Activated CD4-positive, alpha-beta T cell treated with anti-CD3 and anti-CD28 coated beads, Interleukin-2, amount 50 U/mL, for 16 hours (primary cell): ENCODE data around the gene MORN1.

Source experiments
- DNase-seq: peaks from one replicate; pipeline ENCODE4 v3.0.0-alpha.2; 2020

Gene MORN1

GRCh38 chr1:2372551-2373490 lies 18.5 kb downstream of the MORN1 start:
- DNase-seq, result no peak

GRCh38 chr1:2368053-2368744 lies 23.2 kb downstream of the MORN1 start:
- DNase-seq, result no peak

DNA sequence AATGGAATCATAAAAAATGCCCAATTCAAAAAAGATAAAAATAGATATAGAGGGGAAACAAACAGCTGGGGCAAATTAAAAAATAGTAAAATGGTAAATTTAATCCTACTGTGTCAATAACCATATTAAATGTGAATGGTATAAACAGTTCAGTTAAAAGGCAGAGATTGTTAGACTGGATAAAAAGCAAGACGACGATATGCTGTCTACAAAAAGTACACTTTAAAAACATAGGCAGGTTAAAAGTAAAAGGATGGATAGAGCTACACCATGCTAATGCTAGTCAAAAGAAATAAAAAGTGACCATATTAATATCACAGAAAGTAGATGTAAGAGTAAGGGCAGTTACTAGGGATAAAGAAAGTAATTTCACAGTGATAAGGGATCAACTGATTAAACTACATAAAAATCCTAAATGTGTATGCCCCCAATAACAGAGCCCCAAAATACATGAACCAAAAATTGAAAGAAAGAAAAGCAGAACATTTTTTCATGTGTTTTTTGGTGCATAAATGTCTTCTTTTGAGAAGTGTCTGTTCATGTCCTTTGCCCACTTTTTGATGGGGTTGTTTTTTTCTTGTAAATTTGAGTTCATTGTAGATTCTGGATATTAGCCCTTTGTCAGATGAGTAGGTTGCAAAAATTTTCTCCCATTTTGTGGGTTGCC lies 27.4 kb downstream of the MORN1 start:
- no peak for DNase-seq

DNA sequence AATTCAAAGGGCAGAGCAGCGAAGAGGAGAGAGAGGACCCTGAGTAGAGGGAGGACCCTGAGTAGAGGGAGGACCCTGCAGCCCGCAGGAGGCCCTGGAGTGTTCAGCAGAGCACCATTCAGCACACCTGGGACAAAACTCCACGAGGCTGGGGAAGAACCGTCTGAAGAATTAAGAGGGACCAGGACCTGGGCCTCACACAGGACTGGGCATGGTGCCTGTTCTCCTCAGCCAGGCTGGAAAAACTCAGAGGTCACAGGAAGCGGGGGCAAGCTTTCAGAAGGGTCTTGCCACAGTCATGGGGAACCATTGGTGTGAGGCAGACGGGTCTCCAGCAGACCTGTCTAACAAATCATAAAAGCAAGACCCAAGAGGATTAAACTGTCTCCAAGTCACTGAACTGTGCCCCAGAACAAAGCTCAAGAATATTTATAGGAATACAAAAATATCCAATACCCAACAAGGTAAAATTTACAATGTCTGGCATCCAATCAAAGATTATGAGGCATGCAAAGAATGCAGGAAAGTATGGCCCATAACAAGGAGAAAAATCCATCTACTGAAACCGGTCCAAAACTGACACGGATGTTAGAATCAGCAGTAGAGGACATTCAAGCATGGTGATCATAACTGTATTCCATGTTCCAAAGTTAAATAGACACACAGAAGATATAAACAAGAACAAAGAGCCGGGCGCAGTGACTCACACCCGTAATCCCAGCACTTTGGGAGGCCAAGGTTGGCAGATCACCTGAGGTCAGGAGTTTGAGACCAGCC lies 30.6 kb downstream of the MORN1 start:
- DNase-seq, result no peak

GRCh38 chr1:2358651-2359640 lies 32.4 kb downstream of the MORN1 start:
- no peak for DNase-seq

DNA sequence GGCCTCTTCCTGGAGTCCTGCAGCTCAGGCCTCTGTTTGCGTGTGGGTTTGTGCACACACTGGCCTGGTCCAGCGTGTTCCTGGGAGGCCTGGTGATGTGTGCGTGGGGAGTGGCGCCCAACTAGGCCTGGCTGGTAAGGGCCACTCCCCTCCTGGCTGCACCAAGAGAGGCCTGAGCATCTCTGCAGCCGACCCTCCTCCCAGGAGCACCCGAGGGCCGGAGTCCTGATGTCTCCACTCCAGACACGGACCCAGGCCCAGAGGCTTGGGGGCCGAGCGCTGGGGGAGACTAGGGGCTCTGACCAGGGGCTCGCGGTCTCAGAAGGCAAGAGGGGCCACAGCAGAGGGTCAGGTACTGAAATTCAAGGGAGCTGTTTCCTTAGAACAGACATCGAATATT lies 33.3 kb downstream of the MORN1 start:
- no peak for DNase-seq

DNA sequence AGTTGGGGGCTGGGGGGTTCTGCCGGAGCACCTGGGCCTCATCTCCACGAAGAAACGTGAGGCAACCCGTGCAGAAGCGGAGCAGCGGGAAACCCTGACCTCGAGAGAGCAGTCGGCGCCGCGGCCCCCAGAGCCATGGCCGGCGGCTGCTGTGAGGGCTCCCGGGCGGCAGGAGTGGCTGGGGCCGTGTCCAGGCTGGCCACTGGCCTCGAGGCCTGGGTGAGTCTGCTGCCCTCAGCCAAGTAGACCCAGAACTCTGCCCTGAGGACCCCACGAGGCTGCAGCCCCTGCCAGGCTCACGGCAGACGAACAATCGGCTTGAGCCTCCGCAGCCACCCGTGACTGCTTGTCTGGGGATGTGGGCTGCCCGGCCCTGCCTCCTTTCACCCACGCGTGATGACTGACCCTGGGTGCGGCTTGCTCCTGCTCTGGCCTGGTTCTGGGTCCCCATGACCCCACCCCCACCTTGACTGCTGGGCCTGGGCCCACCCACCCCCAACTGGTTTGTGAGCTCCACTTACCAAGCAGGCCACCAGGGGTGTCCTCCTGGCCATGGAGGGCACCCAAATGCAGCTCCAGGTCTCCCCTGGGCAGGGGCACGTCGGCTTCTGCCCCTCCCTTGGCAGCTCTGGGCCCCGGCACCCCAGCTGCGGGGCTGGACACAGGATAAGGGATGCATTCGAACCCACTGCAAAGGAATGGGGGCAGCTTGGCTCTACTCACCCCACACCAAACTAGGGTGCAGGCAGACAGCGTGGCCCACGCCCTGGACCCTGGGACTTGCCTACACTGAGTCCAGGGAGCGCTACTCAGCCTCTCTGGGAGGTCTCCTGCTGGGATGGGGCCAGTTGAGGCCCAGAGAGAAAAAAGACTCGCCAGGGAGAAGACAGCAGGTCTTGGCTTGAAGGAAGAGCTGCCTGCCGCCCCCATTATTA lies 34.2 kb downstream of the MORN1 start:
- DNase-seq, result no peak

- DNase-seq, result no peak
Observed at GRCh38 chr1:2356401-2356800, 35.0 kb downstream of the MORN1 start.

DNA sequence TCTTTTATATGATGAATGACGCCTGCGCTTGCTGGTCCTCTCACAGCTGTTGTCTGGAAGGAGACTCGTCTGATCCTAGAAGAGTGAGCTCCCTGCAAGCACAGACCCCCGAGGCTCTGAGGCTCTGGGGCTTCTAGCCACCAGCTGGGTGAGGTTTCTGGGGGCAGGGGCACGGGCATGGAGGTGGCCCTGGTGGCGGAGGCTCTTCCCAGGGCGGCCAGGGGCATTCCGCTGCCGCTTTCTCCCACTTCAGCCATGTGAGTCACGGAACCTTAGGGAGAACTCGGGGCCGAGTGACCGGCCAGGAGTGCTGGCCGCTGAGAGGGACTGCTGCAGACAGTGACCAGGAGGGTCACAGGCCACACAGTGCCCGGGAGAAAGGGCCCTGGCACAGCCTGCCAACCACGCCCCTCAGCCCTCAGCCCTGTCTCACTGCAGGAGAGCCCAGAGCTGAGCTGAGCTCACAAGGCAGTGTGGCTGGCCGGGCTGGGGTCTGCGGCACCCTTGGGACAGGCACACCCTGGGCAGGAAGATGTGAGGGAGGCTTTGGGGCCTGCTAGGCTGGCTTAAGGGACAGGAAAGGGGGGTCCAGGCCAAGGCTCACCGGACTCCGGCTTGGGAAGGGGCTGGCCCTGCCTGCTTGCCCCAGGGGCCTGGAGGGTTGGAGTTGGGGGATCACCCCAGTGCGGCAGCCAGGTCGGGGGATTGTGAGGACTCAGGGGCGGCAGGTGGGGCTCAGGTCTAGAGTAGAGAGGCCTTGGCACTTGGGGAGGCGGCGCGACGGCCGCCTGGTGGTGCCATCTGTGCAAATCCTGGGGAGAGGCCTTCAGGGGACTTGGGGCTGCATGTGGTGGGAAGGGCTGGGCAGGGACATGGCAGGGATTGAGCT lies 35.7 kb downstream of the MORN1 start:
- DNase-seq, result no peak

DNA sequence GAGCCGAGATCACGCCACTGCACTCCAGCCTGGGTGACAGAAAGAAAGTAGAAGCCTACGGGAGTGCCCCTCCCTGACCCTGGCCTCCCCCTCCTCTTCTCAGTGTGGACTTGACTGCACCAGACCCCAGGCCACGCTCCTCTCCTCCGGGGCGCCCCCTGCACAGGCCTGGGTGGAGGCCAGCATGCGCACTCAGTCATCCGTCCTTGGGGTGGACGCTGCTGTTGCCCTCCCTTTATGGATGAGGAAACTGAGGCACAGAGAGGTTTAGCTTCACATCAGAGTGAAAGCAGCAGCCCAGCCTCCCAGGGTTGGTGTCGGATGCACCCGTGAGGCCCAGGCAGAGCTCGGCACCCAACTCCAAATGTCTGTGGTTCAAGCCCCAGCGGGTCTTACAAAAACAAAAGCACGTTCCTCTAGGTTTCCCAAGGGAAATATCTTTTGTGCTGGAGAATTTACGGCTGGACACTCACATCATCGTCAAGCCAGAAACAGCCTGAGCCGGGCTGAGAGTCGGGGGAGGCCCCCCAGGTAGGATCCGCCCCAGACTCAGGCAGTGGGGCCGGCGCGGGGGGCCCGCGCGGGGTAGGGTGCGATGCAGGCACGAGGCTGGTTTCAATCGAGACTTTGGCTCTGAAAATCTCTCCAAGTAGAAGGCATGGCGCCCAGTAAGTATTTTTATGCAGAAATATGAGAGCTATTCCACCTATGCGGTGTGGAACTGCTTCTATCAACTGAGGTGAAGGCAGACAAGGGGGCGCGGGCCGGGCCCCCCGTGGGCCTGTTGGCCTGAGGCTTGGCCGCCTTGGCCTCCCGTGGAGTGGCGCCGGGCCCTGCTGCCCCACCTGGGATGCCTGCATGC lies 36.6 kb downstream of the MORN1 start:
- no peak for DNase-seq

GRCh38 chr1:2353551-2354438 lies 37.6 kb downstream of the MORN1 start:
- DNase-seq, result no peak

- no peak for DNase-seq
Observed at GRCh38 chr1:2352897-2353550, 38.3 kb downstream of the MORN1 start.

- DNase-seq, result no peak
Observed at GRCh38 chr1:2352341-2352896, 38.9 kb downstream of the MORN1 start.

- no peak for DNase-seq
Observed at GRCh38 chr1:2351723-2352122, 39.6 kb downstream of the MORN1 start.

DNA sequence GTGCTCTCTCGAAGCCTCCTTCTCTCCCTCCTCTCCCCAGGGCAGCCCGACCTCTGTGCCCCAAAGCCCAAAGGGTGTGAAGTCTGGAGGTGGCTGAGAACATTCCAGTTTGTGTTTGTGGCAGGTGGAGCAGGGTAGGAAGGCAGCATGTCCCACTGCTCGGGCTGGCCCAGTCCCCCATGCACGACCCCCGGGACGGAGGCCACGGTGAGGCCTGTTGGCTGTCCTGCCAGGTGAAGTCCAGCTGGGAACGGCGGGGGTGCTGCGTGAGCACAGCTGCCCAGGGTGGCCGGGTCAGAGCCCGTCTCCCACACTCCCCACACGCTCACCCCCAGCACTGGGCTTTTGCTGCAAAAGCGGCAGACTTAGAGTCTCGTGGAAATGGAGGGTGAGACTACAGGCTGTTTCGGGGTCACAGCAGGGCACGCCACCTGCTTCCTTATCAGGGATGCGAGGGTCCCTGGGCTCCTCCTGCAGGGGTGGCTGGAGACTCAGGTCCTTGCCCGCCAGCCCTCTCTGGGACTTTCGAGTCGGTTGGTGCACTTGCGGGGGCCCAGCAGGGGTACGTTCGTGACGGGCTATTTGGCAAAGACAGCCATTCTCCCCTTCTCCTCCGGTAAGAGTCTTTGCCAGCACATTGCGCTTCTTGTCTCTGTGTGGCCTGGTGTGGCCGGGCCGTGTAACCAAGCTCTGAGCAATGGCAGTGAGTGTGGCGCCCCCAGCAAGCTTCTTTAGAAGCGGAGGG lies 40.3 kb downstream of the MORN1 start:
- no peak for DNase-seq

- no peak for DNase-seq
Observed at GRCh38 chr1:2350501-2350900, 40.9 kb downstream of the MORN1 start.
